ENCODE results near the gene UQCRC2.

GRCh38 chr16:21985524-21985923, 32.4 kb downstream of the UQCRC2 start:
- TF ChIP-seq POLR2AphosphoS5 (IDR thresholded peaks at IDR 0.05; ENCODE audit: borderline replicate concordance, low read depth, low read length): no peak
- TF ChIP-seq EZH2 (IDR thresholded peaks at IDR 0.05): no peak
- no peak for TF ChIP-seq FOXP2 (optimal IDR thresholded peaks at IDR 0.05; ENCODE audit: control extremely low read depth, extremely low read length, insufficient read depth)
